SK-N-SH (cell line): ENCODE results near the gene EXOC3L1. TPM values are rescaled to one million over a fixed set of nuclear protein-coding genes. Genes with fewer than 3 reads are reported as not detected.

Experiments used
- CTCF ChIA-PET: fragments of 300-600, 350-600 bp; formaldehyde crosslinking; extraction: SDS; loops from one replicate; lab custom pipeline; 2021; lab: Yijun Ruan, JAX
- POLR2A ChIA-PET: fragments of 350-600 bp; sonication (Branson Sonifier 250); formaldehyde crosslinking; extraction: SDS; loops from one replicate; lab custom pipeline; 2020; ENCODE audit warnings: antibody characterized with exemption, inconsistent platforms; lab: Yijun Ruan, JAX
- DNase-seq: peaks from one replicate; pipeline ENCODE4 v3.0.0; 2012
- H2AFZ ChIP-seq: fragments of 200-600 bp; sonication (generic); 2 replicates; pipeline ENCODE4 v1.8.1; 2016; ENCODE audit warnings: antibody characterized with exemption, mild to moderate bottlenecking, low read depth
- H3F3A ChIP-seq: fragments of 200-600 bp; sonication (generic); replicated peaks from 2 replicates; pipeline ENCODE3; 2016; ENCODE audit warnings: antibody characterized with exemption, mild to moderate bottlenecking; ENCODE audit not compliant: insufficient read depth
- H3K27ac ChIP-seq, 2 experiments: fragments of 200-500 bp in 1 of 2; fragments of 200-600 bp in 1 of 2; sonication (Bioruptor generic) in 1 of 2; sonication (generic), shearing (Covaris generic) in 1 of 2; 2 replicates each; pipeline versions ENCODE4 v1.5.1 to v1.6.1; 2014 to 2016; ENCODE audit warnings: low read depth in 2 of 2, inconsistent platforms in 1 of 2, low read length in 1 of 2, mild to moderate bottlenecking in 1 of 2, mixed read lengths in 1 of 2
- H3K27me3 ChIP-seq: fragments of 200-600 bp; sonication (generic), shearing (Covaris generic); 2 replicates; pipeline ENCODE4 v1.6.1; 2016; ENCODE audit warnings: mixed run types; ENCODE audit not compliant: insufficient read depth
- H3K36me3 ChIP-seq, 2 experiments: fragments of 200-500 bp in 1 of 2; fragments of 200-600 bp in 1 of 2; sonication (Bioruptor generic) in 1 of 2; sonication (generic) in 1 of 2; replicated peaks in 1 of 2; 2 replicates each; pipeline versions ENCODE3 to v1.5.1; 2014 to 2016; ENCODE audit warnings: low read length in 1 of 2, mild to moderate bottlenecking in 1 of 2; ENCODE audit not compliant: insufficient read depth in 2 of 2, control insufficient read depth in 1 of 2
- H3K4me1 ChIP-seq, 2 experiments: fragments of 200-500 bp in 1 of 2; fragments of 200-600 bp in 1 of 2; sonication (Bioruptor generic) in 1 of 2; sonication (generic), shearing (Covaris generic) in 1 of 2; 2 replicates each; pipeline versions ENCODE4 v1.5.1 to v1.6.1; 2014 to 2016; ENCODE audit warnings: low read depth in 1 of 2, low read length in 1 of 2, mixed run types in 1 of 2; ENCODE audit not compliant: insufficient read depth in 2 of 2, control insufficient read depth in 1 of 2
- H3K4me2 ChIP-seq: fragments of 200-600 bp; sonication (generic), shearing (Covaris generic); 2 replicates; pipeline ENCODE4 v1.6.1; 2017; ENCODE audit warnings: mixed run types
- H3K4me3 ChIP-seq, 2 experiments: fragments of 200-500 bp in 1 of 2; fragments of 200-600 bp in 1 of 2; sonication (Bioruptor generic) in 1 of 2; sonication (generic), shearing (Covaris generic) in 1 of 2; 2 replicates each; pipeline versions ENCODE4 v1.5.1 to v1.8.1; 2014 to 2016; ENCODE audit warnings: low read depth in 2 of 2, inconsistent platforms in 1 of 2, low read length in 1 of 2, mild to moderate bottlenecking in 1 of 2, mixed read lengths in 1 of 2, moderate library complexity in 1 of 2
- H3K79me2 ChIP-seq: fragments of 200-600 bp; sonication (generic); 2 replicates; pipeline ENCODE4 v1.8.1; 2017; ENCODE audit warnings: mild to moderate bottlenecking; ENCODE audit not compliant: insufficient read depth
- H3K9ac ChIP-seq: fragments of 200-600 bp; sonication (generic); 2 replicates; pipeline ENCODE4 v1.6.1; 2017; ENCODE audit warnings: mixed run types
- H3K9me2 ChIP-seq: fragments of 200-600 bp; sonication (generic); 2 replicates; pipeline ENCODE4 v1.6.1; 2017; ENCODE audit warnings: mixed run types
- H3K9me3 ChIP-seq: fragments of 200-600 bp; sonication (generic); 2 replicates; pipeline ENCODE4 v1.6.1; 2017; ENCODE audit warnings: mixed run types, mild to moderate bottlenecking, moderate library complexity
- H4K20me1 ChIP-seq: fragments of 200-600 bp; sonication (generic); 2 replicates; pipeline ENCODE4 v1.6.1; 2017; ENCODE audit warnings: mild to moderate bottlenecking, mixed run types; ENCODE audit not compliant: insufficient read depth
- EP300 ChIP-seq, 2 experiments: IDR thresholded peaks; 2 replicates each; pipeline versions ENCODE4 v1.4.0 to v1.6.1; 2012; ENCODE audit warnings: borderline replicate concordance in 1 of 2, low read depth in 1 of 2, low read length in 1 of 2
- EZH2phosphoT487 ChIP-seq: fragments of 200-600 bp; sonication (generic); IDR thresholded peaks from 2 replicates; pipeline ENCODE4 v1.6.1; 2017; ENCODE audit warnings: low read depth, mixed run types, mild to moderate bottlenecking, antibody characterized with exemption, moderate library complexity, borderline replicate concordance
- FOXM1 ChIP-seq: IDR thresholded peaks from 2 replicates; pipeline ENCODE4 v1.4.0; 2012; ENCODE audit warnings: low read depth, mild to moderate bottlenecking
- MXI1 ChIP-seq: IDR thresholded peaks from 2 replicates; pipeline ENCODE4 v1.6.1; 2012; ENCODE audit warnings: mild to moderate bottlenecking, low read depth, low read length, improper control_type of control experiment
- NRF1 ChIP-seq: IDR thresholded peaks from 2 replicates; pipeline ENCODE4 v1.6.1; 2012; ENCODE audit warnings: low read depth, mild to moderate bottlenecking, low read length
- RFX5 ChIP-seq: IDR thresholded peaks from 2 replicates; pipeline ENCODE4 v1.6.1; 2012; ENCODE audit warnings: mild to moderate bottlenecking, improper control_type of control experiment, low read length
- WGBS: methylation state at CpG from one replicate; pipeline ENCODE4 v1.1.6; 2017; ENCODE audit warnings: low lambda C conversion rate; 5-methylcytosine and 5-hydroxymethylcytosine counted together
- polyA plus RNA-seq, 3 experiments: library from polyadenylated mRNA; depleted of rRNA; stranded (reverse); fragments of >200 nt; gene quantifications; 2 replicates each; pipeline ENCODE4 v1.2.3, GENCODE V29; 2012
- TF ChIP-seq, protein P1 (sequence below): IDR thresholded peaks from 2 replicates; pipeline ENCODE4 v1.4.0; 2012; ENCODE audit warnings: low read depth, borderline replicate concordance

EXOC3L1 gene
- polyA plus RNA-seq, 1 of the 3 experiments (the other 2 are of a cell fraction) = 0.46 TPM

DNA sequence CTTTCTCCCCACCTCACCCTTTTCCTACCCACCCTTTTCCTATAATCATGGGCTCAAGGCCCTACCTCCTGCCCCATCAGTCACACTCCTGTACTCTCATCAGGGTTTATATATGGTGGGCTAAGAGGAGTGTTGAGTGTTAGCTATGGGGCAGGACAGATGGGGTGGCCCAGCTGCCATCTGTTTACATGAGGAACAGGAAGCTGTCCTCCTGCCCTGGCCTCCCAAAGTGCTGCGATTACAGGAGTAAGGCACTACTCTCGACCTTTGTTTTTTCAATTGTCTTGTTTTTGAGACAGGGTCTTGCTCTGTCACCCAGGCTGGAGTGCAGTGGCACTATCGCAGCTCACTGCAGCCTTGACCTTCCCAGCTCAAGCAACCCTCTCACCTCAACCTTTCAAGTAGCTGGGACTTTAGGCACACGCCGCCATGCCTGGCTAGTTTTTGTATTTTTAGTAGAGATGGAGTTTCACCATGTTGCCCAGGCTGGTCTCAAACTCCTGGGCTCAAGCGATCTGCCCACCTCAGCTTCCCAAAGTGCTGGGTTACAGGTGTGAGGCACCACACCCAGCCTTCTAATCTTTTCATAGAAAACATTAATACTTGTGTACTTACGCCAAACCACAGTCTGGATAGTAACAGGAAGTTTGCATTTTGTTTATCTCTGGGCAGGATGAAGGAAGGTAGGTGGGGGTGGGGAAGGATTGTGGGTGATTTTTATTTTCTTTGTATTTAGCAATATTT lies 31.9 kb downstream of the EXOC3L1 start:
- no peak for DNase-seq
- Histone ChIP-seq H3K79me2 (no peaks in the 10 kb centered on the region), H4K20me1 (peaks cover 26% of the 10 kb centered on the region), H2AFZ (no peak overlapping the region), H3K27ac (no peak overlapping the region), H3K4me2 (peak overlapping the region; percentile 88), H3K4me3 (no peak overlapping the region), H3K9ac (no peak overlapping the region), H3K36me3 (peaks cover 0 to 4% of the 10 kb centered on the region in 2 experiments), H3K9me2 (no peaks in the 10 kb centered on the region), H3K9me3 (no peaks in the 10 kb centered on the region), H3K4me1 (peaks cover 4 to 24% of the 10 kb centered on the region in 2 experiments; a peak in 1 of 4 replicates), H3K27me3 (no peaks in the 10 kb centered on the region), H3F3A (peaks cover 14% of the 10 kb centered on the region)
- TF ChIP-seq MXI1 = no peak
- TF ChIP-seq FOXM1 = no peak
- TF ChIP-seq NRF1 = no peak
- TF ChIP-seq, protein P1, sequence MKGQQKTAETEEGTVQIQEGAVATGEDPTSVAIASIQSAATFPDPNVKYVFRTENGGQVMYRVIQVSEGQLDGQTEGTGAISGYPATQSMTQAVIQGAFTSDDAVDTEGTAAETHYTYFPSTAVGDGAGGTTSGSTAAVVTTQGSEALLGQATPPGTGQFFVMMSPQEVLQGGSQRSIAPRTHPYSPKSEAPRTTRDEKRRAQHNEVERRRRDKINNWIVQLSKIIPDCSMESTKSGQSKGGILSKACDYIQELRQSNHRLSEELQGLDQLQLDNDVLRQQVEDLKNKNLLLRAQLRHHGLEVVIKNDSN = no peak
- TF ChIP-seq RFX5 = no peak
- no peak for TF ChIP-seq EP300 (IDR thresholded peaks at IDR 0.05; ENCODE audit: borderline replicate concordance in 1 of 2, low read depth in 1 of 2, low read length in 1 of 2)
- no peak for TF ChIP-seq EZH2phosphoT487
- 86% methylated on average over 7 of the region's 7 CpGs for WGBS
- POLR2A ChIA-PET = no interaction called here
- CTCF ChIA-PET = interaction anchor here (1.0 to 14.2 kb wide), 10 partner anchors 12 to 263 kb away, joined by 3 to 470 read pairs (median 6); partner anchors contain the start of genes CBFB and NOL3

DNA sequence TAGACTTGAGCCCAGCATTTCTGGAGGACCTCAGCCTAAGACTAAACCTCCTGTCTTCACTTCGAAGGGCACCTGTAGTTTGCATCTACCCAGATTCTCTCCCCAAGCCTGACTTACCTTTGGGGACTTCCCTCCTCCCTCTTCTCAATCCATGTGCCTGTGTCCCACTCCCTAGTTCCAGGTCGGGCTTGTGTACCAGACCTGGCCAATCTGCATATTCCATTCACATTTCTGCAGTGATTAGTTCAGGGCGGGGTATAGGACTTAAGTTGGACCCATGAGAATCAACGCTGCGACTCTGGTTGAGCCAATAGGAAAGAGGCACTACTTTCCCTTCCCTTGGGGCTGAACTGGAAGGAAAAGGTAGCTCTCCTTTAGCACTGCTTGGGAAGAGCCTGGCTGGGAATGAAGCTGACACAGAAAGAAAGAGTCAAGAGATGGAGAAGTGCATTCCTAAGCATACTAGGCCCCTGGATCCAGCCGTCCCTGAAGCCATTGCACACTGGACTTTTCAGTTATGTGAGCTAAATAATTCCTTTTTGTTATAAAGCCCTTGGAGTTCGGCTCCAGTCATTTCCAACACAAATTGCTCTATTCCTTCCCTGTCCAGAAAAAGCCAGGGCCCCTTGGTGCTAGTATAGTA lies 32.7 kb downstream of the EXOC3L1 start:
- Histone ChIP-seq H3K9ac (no peak overlapping the region), H3K27ac (no peak overlapping the region), H3K4me2 (no peak overlapping the region), H3K4me3 (no peak overlapping the region), H3K9me2 (no peaks in the 10 kb centered on the region), H3K79me2 (no peaks in the 10 kb centered on the region), H3K36me3 (peaks cover 0 to 4% of the 10 kb centered on the region in 2 experiments)
- DNase-seq = no peak
- ChIA-PET CTCF (interaction anchor here (1.0 to 14.2 kb wide), 8 partner anchors 12 to 262 kb away, joined by 3 to 470 read pairs (median 8); partner anchors contain the start of genes CBFB and NOL3), POLR2A (interaction anchor here (1.4 kb wide), 1 partner anchor 140 kb away, joined by 3 read pairs; no protein-coding TSS in a partner anchor)
- 87% methylated on average over 7 of the region's 7 CpGs for WGBS
- TF ChIP-seq EP300 (IDR thresholded peaks at IDR 0.05; ENCODE audit: borderline replicate concordance in 1 of 2, low read depth in 1 of 2, low read length in 1 of 2) = no peak
- TF ChIP-seq, all 33 proteins: peak for 0
- Histone ChIP-seq H2AFZ (no peak overlapping the region), H3F3A (peaks cover 10% of the 10 kb centered on the region), H3K9me3 (no peaks in the 10 kb centered on the region), H4K20me1 (peaks cover 26% of the 10 kb centered on the region), H3K27me3 (no peaks in the 10 kb centered on the region), H3K4me1 (peaks cover 4 to 17% of the 10 kb centered on the region in 2 experiments; a peak in 1 of 4 replicates)
